ENCODE data around the gene FAM153A.
"Not testable (repeated sequence)": the region's sequence is repeated elsewhere in the genome, so short reads cannot be mapped to it uniquely, and the experiment has no call there.

The FAM153A gene

GRCh38 chr5:177812160-177812743 lies 29.6 kb upstream of the FAM153A start:
- H2AFZ ChIP-seq (ENCODE audit: low read length); H3K9ac ChIP-seq (ENCODE audit: low read depth, low read length, poor library complexity, severe bottlenecking); H3K4me1 ChIP-seq (ENCODE audit: insufficient read depth, low read length, poor library complexity, severe bottlenecking); H3K4me3 ChIP-seq (ENCODE audit: low read length, poor library complexity, severe bottlenecking); H3F3A ChIP-seq (ENCODE audit: low read depth); H3K9me2 ChIP-seq (replicated peaks; ENCODE audit: low read depth, low read length); H3K36me3 ChIP-seq (ENCODE audit: insufficient read depth, low read length); H3K27me3 ChIP-seq (ENCODE audit: insufficient read depth, low read length, poor library complexity, severe bottlenecking); H3K4me2 ChIP-seq (ENCODE audit: low read depth, low read length, poor library complexity, severe bottlenecking); H3K79me2 ChIP-seq (ENCODE audit: insufficient read depth, low read length); H4K20me1 ChIP-seq (ENCODE audit: insufficient read depth, low read length, poor library complexity, severe bottlenecking); H3K9me3 ChIP-seq (ENCODE audit: insufficient read depth, low read depth, low read length): not testable (repeated sequence)

- not testable (repeated sequence) for H3K4me3 ChIP-seq (ENCODE audit: low read length, poor library complexity, severe bottlenecking); H3K36me3 ChIP-seq (ENCODE audit: insufficient read depth, low read length); H2AFZ ChIP-seq (ENCODE audit: low read length); H3K27me3 ChIP-seq (ENCODE audit: insufficient read depth, low read length, poor library complexity, severe bottlenecking); H3K4me2 ChIP-seq (ENCODE audit: low read depth, low read length, poor library complexity, severe bottlenecking); H3F3A ChIP-seq (ENCODE audit: low read depth); H4K20me1 ChIP-seq (ENCODE audit: insufficient read depth, low read length, poor library complexity, severe bottlenecking); H3K9me3 ChIP-seq (ENCODE audit: insufficient read depth, low read depth, low read length); H3K9ac ChIP-seq (ENCODE audit: low read depth, low read length, poor library complexity, severe bottlenecking); H3K79me2 ChIP-seq (ENCODE audit: insufficient read depth, low read length); H3K9me2 ChIP-seq (replicated peaks; ENCODE audit: low read depth, low read length); H3K4me1 ChIP-seq (ENCODE audit: insufficient read depth, low read length, poor library complexity, severe bottlenecking)
These were observed 26.7 kb upstream of the FAM153A start for GRCh38 chr5:177809209-177809913.

GRCh38 chr5:177808420-177808819 lies 25.7 kb upstream of the FAM153A start:
- H4K20me1 ChIP-seq (ENCODE audit: insufficient read depth, low read length, poor library complexity, severe bottlenecking); H3K27me3 ChIP-seq (ENCODE audit: insufficient read depth, low read length, poor library complexity, severe bottlenecking); H3K9me3 ChIP-seq (ENCODE audit: insufficient read depth, low read depth, low read length); H3K4me2 ChIP-seq (ENCODE audit: low read depth, low read length, poor library complexity, severe bottlenecking); H3K4me3 ChIP-seq (ENCODE audit: low read length, poor library complexity, severe bottlenecking); H3K9me2 ChIP-seq (replicated peaks; ENCODE audit: low read depth, low read length); H3K79me2 ChIP-seq (ENCODE audit: insufficient read depth, low read length); H3K36me3 ChIP-seq (ENCODE audit: insufficient read depth, low read length); H3K4me1 ChIP-seq (ENCODE audit: insufficient read depth, low read length, poor library complexity, severe bottlenecking); H3F3A ChIP-seq (ENCODE audit: low read depth); H3K9ac ChIP-seq (ENCODE audit: low read depth, low read length, poor library complexity, severe bottlenecking); H2AFZ ChIP-seq (ENCODE audit: low read length): not testable (repeated sequence)

- H3K4me3 ChIP-seq (ENCODE audit: low read length, poor library complexity, severe bottlenecking); H3K4me1 ChIP-seq (ENCODE audit: insufficient read depth, low read length, poor library complexity, severe bottlenecking); H2AFZ ChIP-seq (ENCODE audit: low read length): not testable (repeated sequence)
These were observed 24.6 kb upstream of the FAM153A start for GRCh38 chr5:177807265-177807664.

GRCh38 chr5:177801427-177801826 lies 18.7 kb upstream of the FAM153A start:
- H3K9ac ChIP-seq (ENCODE audit: low read depth, low read length, poor library complexity, severe bottlenecking); H3K36me3 ChIP-seq (ENCODE audit: insufficient read depth, low read length); H3K9me2 ChIP-seq (replicated peaks; ENCODE audit: low read depth, low read length); H3F3A ChIP-seq (ENCODE audit: low read depth); H3K27me3 ChIP-seq (ENCODE audit: insufficient read depth, low read length, poor library complexity, severe bottlenecking); H3K4me2 ChIP-seq (ENCODE audit: low read depth, low read length, poor library complexity, severe bottlenecking); H2AFZ ChIP-seq (ENCODE audit: low read length); H4K20me1 ChIP-seq (ENCODE audit: insufficient read depth, low read length, poor library complexity, severe bottlenecking); H3K79me2 ChIP-seq (ENCODE audit: insufficient read depth, low read length); H3K4me3 ChIP-seq (ENCODE audit: low read length, poor library complexity, severe bottlenecking); H3K9me3 ChIP-seq (ENCODE audit: insufficient read depth, low read depth, low read length); H3K4me1 ChIP-seq (ENCODE audit: insufficient read depth, low read length, poor library complexity, severe bottlenecking): not testable (repeated sequence)

More at GRCh38 chr5:177807265-177807664, 24.6 kb upstream of the FAM153A start:
- not testable (repeated sequence) for H3K36me3 ChIP-seq (ENCODE audit: insufficient read depth, low read length); H3K9ac ChIP-seq (ENCODE audit: low read depth, low read length, poor library complexity, severe bottlenecking); H3K27me3 ChIP-seq (ENCODE audit: insufficient read depth, low read length, poor library complexity, severe bottlenecking); H3F3A ChIP-seq (ENCODE audit: low read depth); H4K20me1 ChIP-seq (ENCODE audit: insufficient read depth, low read length, poor library complexity, severe bottlenecking); H3K9me3 ChIP-seq (ENCODE audit: insufficient read depth, low read depth, low read length); H3K9me2 ChIP-seq (replicated peaks; ENCODE audit: low read depth, low read length); H3K4me2 ChIP-seq (ENCODE audit: low read depth, low read length, poor library complexity, severe bottlenecking); H3K79me2 ChIP-seq (ENCODE audit: insufficient read depth, low read length)

- H3K4me2 ChIP-seq (ENCODE audit: low read depth, low read length, poor library complexity, severe bottlenecking); H3F3A ChIP-seq (ENCODE audit: low read depth); H3K9me3 ChIP-seq (ENCODE audit: insufficient read depth, low read depth, low read length); H2AFZ ChIP-seq (ENCODE audit: low read length); H4K20me1 ChIP-seq (ENCODE audit: insufficient read depth, low read length, poor library complexity, severe bottlenecking); H3K4me1 ChIP-seq (ENCODE audit: insufficient read depth, low read length, poor library complexity, severe bottlenecking); H3K79me2 ChIP-seq (ENCODE audit: insufficient read depth, low read length); H3K27me3 ChIP-seq (ENCODE audit: insufficient read depth, low read length, poor library complexity, severe bottlenecking); H3K36me3 ChIP-seq (ENCODE audit: insufficient read depth, low read length); H3K9me2 ChIP-seq (replicated peaks; ENCODE audit: low read depth, low read length); H3K4me3 ChIP-seq (ENCODE audit: low read length, poor library complexity, severe bottlenecking); H3K9ac ChIP-seq (ENCODE audit: low read depth, low read length, poor library complexity, severe bottlenecking): not testable (repeated sequence)
These were observed 15.6 kb upstream of the FAM153A start for GRCh38 chr5:177798237-177798840.

- not testable (repeated sequence) for H3F3A ChIP-seq (ENCODE audit: low read depth); H3K79me2 ChIP-seq (ENCODE audit: insufficient read depth, low read length); H3K4me1 ChIP-seq (ENCODE audit: insufficient read depth, low read length, poor library complexity, severe bottlenecking); H3K9me3 ChIP-seq (ENCODE audit: insufficient read depth, low read depth, low read length); H3K4me2 ChIP-seq (ENCODE audit: low read depth, low read length, poor library complexity, severe bottlenecking); H3K27me3 ChIP-seq (ENCODE audit: insufficient read depth, low read length, poor library complexity, severe bottlenecking); H3K36me3 ChIP-seq (ENCODE audit: insufficient read depth, low read length); H3K4me3 ChIP-seq (ENCODE audit: low read length, poor library complexity, severe bottlenecking); H2AFZ ChIP-seq (ENCODE audit: low read length); H3K9ac ChIP-seq (ENCODE audit: low read depth, low read length, poor library complexity, severe bottlenecking); H4K20me1 ChIP-seq (ENCODE audit: insufficient read depth, low read length, poor library complexity, severe bottlenecking); H3K9me2 ChIP-seq (replicated peaks; ENCODE audit: low read depth, low read length)
These were observed 10.6 kb upstream of the FAM153A start for GRCh38 chr5:177793272-177793671.
